ENCODE results near the gene TCL1A. TPM values are rescaled to one million over a fixed set of nuclear protein-coding genes. Genes with fewer than 3 reads are reported as not detected.

TCL1A gene
- polyA plus RNA-seq, 3 donors, result 0.61 to 1.3 (median 1.1) TPM

DNA sequence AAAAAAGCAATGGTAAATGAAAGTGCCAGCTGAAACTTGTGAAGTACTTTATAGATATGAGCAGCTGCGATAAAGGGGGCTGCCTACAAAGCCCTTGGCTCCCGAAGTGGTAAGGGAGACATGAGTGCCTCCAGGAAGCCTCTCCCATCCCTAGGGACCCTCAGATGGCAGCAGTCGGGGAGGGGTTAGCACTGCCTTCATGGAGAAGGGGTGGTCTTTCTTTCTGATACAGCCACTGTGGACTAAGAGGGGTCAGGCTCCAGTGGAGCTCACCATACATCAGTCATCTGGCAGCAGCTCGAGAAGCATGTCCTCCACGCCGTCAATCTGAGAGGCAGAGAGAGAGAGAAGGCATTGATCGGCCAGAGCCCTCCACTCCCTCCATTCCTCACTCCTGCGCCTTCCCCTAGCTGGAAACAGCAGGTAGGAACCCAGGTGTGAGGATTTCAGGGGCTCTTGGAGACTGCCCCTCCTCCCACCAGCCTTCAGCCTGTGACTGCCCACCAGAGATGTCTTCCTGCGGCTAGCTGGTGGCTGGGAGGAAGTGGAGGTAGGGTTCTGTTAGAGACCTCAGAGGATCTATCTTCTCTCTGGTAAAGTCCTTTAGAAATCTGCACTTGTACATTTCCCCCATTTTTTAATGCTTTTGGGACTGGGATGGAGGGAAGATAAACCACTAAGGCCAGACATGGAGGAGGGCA, 2.3 kb downstream of the TCL1A start:
- DNase-seq (ENCODE audit: extremely low read depth in 1 of 11, low read depth in 9 of 11, low spot score in 4 of 11), result no peak

DNA sequence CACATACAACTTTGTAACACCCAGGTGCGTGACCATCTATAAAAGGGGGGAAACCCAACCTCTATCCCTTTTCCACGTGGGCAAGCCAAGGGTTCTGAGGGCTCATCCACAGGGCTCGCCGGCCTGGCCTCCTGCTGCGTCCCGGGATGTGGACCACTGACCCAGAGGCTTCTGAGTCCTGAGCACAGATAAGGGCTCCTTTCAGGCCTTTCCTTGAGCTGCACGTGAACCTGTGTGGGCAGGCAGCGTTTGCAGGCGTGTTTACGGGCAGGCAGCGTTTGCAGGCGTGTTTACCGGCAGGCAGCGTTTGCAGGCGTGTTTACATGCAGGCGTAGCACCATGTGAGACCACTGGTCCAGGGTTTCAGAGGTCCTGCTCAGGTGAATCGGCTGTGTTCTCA, 3.8 kb downstream of the TCL1A start:
- DNase-seq (ENCODE audit: extremely low read depth in 1 of 11, low read depth in 9 of 11, low spot score in 4 of 11), result no peak

DNA sequence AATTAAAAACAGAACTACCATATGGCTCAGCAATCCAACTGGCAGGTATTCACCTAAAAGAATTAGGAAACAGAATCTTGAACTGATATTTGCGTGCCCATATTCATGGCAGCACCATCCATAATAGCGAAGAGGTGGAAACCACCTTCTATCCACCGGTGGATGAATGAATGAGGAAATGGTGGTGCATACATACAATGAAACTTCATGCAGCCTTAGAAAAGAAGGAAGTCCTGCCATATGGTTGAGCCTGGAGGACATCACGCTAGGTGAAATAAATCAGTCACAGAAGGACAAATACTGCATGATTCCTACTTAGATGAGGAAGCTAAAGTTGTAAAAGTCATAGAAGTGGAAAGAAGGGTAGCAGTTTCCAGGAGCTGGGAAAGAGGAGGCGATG, 6.6 kb downstream of the TCL1A start:
- DNase-seq (ENCODE audit: extremely low read depth in 1 of 11, low read depth in 9 of 11, low spot score in 4 of 11), result no peak

DNA sequence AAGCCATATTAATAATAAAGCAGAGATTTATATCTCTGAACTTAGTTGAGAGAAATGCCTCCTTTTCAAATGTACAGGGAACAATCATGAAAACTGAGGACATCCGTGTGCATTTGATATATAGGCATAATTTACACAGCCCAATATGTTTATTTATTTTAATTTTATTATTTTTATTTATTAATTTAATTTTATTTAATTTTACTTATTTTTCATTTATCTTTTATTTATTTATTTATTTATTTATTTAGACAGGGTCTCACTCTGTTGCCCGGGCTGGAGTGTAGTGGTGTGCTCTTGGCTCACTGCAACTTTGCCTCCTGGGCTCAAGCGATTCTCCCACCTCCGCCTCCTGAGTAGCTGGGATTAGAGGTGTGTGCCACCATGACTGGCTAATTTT, 8.4 kb downstream of the TCL1A start:
- no peak for DNase-seq (ENCODE audit: extremely low read depth in 1 of 11, low read depth in 9 of 11, low spot score in 4 of 11)

DNA sequence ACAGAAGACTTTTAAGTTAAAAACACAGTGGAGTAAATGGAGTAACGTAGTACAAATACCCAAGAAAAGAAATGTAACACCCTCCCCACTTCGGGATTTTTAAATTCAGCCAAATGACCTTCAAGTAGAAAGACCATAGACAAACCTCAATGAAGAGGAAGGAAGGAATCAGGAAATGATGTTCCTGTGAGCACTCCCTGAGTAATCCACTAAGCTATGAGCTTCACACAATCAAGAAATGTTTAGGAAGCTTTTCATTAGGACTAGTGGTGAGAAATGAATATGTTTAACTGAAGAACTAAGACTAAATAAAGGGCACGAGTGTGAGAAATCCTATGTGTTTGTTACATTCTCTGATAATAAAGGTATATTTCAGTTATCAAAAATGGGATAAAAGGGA, 10.1 kb downstream of the TCL1A start:
- DNase-seq (ENCODE audit: extremely low read depth in 1 of 11, low read depth in 9 of 11, low spot score in 4 of 11), result no peak

DNA sequence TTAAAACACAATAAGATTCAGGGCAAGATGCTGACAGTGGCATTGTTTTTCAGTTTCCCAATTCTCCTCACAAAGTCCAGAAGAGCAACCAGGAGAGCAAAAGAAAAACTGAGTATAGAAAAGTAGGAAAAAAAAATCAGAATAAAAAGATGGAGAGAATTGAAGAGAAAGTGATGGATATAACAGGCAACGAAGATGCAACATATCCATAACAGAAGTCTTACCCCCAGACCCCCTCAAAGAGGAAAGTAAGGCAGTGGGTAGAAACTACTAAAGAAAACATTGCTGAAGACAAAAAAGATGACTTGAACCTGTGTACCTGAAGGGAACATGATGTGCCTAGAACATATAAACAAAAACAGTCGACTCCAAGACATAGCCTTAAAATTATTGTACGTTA, 10.6 kb downstream of the TCL1A start:
- no peak for DNase-seq (ENCODE audit: extremely low read depth in 1 of 11, low read depth in 9 of 11, low spot score in 4 of 11)

DNA sequence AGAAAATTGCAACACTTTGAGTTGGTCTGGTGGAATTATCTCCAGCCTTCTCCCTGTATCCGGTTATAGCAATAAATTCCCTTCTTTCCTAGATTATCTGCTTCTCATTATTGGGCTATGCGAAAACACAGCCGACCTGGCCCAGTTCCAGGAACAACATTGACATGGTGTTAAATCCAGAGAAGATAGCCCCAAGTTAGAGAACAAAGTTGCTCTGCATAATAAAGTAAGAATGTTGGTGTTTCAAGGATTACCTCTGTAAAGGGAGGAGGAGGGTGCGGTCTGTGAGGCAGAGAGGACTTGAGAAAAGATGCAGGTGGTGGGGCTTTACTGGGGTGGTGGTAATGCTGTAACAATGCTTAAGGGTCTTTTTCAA, 12.1 kb downstream of the TCL1A start:
- peak in 10 of 11 donors; percentile 31 to 67 (median 48) for DNase-seq (ENCODE audit: extremely low read depth in 1 of 11, low read depth in 9 of 11, low spot score in 4 of 11)

DNA sequence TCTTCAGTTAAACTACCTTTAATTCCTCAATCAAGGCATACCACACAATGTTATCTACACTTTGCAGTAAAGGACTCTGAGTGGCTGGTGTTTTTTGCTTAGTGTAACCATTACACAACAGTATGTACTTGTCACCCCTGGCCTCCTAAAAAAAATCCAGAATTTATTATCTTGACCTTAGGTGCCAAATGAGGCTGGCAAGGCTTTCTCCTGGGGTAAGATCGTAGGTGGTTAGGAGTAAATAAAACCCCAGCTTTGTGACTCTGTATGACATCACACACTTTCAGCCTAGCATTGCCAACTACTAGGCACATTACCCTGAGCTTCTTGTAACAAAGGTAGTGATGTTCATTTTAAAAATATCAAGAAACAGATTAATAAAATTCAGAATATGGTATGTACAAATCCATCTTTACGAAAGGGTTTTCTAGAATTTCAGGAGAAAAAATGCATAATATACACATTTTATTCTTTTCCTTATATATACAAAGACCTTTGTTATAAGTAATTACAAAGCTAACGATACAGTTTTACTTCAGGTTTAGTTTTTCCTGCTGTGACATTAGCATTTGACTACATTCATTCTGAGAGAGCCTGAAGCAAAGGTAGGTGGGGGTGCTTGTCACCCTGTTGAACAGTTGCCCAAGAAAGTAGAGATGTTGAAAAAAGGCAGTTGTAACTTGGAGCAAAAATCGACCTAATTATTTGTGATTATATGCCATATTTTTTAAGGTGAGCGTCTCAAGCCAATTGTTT, 13.5 kb downstream of the TCL1A start:
- DNase-seq (ENCODE audit: extremely low read depth in 1 of 11, low read depth in 9 of 11, low spot score in 4 of 11), result no peak

DNA sequence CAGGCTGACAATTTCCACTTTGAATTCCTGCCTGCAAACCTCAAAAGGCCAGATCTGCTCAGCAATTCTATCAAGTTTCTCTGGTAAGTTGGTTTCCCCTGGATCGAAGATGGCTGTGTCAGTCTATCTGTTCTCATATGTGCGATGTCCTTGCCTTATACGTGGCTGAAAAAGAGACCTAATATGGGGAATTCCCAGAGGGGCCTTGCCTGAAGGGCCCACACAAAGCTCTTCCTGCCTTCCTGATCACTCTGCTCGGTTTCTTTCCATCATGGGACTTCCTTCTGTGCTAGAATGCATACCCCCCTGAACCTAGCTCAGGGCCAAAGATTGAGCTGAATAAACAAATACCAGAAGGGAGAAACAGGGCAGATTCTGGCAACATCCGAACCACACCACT, 14.5 kb downstream of the TCL1A start:
- DNase-seq (ENCODE audit: extremely low read depth in 1 of 11, low read depth in 9 of 11, low spot score in 4 of 11), result no peak

DNA sequence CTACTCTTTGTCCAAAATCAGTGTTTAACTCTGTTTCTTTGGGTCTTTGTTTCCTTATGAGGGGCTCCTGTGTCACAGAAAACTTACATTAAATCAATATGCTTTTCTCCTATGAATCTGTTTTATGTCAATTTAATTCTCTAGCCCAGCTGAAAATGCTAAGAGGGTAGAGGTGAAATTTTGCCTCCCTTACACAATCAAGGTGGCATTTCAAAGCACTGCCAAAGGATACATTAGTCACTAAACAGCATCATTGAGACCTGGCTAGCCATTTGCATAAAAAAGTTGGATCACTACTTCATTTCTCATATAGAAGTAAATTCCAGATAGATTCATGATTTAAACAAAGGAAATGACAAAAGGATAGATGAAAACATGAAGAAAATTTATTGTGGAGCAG, 15.6 kb downstream of the TCL1A start:
- no peak for DNase-seq (ENCODE audit: extremely low read depth in 1 of 11, low read depth in 9 of 11, low spot score in 4 of 11)

DNA sequence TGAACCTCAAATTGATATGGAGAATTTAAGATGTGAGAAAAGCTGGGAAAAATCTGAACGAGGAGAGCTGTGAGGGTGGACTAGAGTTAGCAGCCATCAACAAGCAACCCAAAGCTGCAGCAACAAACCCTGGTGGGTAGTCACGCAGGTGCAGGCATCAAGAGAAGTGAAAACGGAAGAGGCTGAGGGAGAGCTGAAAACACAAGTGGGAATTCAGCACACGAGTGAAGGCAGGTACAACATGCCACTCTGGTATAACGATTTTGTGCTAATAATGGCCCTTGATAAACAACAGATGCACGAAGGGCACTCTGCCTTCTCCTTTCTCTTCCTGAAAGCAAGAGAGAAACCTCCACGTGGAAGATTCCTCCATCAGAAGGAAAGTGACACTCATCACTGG, 16.2 kb downstream of the TCL1A start:
- no peak for DNase-seq (ENCODE audit: extremely low read depth in 1 of 11, low read depth in 9 of 11, low spot score in 4 of 11)

DNA sequence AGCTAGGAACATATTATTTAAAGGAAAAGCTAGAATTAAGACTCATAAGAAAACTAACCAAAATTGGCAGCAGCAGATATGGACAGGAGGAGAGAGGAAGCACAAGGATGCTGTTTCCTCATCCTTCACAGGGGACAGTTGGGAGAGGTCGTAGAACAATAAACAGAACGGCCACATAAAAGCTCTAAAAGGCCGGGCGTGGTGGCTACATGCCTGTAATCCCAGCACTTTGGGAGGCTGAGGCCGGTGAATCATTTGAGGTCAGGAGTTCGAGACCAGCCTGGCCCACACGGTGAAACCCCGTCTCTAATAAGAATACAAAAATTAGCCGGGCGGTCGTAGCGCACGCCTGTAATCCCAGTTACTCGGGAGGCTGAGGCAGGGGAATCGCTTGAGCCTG, 17.2 kb downstream of the TCL1A start:
- DNase-seq (ENCODE audit: extremely low read depth in 1 of 11, low read depth in 9 of 11, low spot score in 4 of 11), result no peak

DNA sequence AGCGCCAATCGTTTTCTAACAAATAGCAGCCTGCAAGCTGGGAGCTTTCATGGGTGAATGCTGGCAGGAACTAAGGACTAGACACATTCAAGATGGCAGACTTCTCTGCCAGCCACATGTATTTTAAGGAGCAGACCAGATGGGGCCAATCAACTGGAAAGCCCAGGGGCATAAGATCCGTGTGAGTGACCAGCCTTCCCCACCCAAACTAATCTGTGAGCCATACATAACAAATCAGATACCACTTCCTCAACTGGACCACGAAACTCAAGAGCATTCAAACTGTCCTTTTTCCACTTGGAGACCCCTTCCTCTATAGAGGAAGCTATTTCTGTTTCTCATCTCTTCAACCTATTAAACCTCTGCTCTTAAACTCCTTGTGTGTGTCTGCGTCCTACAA, 18.0 kb downstream of the TCL1A start:
- DNase-seq (ENCODE audit: extremely low read depth in 1 of 11, low read depth in 9 of 11, low spot score in 4 of 11), result no peak

DNA sequence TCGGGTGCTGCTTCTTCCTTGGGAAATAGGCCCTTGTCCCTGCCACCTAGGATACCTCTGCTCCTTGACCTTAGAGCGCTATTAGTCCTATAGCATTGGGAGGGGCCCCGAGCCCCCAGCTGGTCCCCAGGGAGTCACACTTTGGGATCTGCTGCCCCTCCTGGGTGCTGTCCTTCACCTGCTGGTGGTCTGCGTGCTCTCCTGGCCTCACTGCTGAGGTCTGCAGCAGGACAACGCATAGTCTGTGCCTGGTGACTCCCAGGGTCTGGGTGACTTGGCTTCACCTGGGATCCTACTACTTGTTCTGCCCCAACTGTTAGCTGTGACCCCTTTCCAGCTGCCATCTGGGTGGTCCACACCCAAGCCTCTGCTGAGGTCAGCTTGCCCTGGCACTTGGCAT, 18.9 kb downstream of the TCL1A start:
- no peak for DNase-seq (ENCODE audit: extremely low read depth in 1 of 11, low read depth in 9 of 11, low spot score in 4 of 11)

DNA sequence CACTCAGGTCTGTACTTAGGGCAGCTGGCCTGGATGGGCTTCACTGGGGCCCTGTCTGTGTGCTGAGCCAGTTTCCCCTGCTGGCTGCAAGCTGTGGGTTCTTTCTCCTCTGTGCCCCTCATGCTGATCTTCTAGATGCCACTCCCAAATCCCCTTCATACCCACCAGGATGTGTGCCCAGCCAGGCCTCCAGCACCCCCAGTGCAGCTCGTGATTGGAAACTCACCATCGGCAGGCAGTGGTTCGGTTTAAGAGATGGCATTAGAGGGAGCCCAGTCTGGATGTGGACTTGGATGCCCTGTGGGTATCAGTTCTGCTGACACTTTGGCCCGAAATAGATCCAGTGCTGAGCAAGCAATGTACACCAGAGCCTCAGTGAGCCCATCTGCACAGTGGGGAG, 21.8 kb downstream of the TCL1A start:
- no peak for DNase-seq (ENCODE audit: extremely low read depth in 1 of 11, low read depth in 9 of 11, low spot score in 4 of 11)

DNA sequence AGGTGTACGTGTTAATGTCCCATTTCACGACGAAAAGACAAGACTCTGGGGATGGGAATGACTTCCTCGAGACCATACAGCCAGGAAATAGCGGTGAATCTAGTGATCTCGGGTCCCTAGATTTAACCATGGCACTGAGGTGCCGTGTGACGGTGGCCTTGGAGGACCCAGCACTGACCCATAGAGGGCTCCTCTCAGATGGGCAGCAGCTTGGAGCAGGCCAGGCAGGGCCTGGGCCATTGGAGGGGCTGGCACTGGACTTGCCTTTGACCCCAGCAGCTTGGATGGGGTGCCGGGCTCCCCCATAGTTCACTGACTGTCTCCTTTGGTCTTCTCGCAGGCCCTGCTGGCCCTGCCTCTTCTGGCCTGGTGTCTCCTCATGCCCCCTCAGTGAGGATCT, 22.3 kb downstream of the TCL1A start:
- no peak for DNase-seq (ENCODE audit: extremely low read depth in 1 of 11, low read depth in 9 of 11, low spot score in 4 of 11)

DNA sequence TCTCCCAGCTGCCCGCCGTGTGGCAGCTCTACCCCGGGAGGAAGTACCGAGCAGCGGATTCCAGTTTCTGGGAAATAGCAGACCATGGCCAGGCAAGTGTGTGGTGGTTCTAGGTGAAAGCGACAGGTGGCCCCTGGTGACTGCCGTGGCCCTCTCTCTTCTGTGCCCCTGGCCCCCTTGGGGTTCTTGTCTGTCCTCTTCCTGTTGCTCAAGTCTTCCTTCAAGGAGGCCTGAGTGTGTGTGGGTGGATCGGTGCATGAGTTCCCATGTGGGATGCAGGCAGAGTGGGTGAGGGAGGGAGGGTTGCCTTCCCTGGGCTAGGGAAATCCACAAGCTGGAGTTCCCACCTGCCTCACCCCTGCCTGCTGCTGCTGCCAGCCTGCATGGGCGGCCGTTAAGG, 23.1 kb downstream of the TCL1A start:
- DNase-seq (ENCODE audit: extremely low read depth in 1 of 11, low read depth in 9 of 11, low spot score in 4 of 11), result no peak

DNA sequence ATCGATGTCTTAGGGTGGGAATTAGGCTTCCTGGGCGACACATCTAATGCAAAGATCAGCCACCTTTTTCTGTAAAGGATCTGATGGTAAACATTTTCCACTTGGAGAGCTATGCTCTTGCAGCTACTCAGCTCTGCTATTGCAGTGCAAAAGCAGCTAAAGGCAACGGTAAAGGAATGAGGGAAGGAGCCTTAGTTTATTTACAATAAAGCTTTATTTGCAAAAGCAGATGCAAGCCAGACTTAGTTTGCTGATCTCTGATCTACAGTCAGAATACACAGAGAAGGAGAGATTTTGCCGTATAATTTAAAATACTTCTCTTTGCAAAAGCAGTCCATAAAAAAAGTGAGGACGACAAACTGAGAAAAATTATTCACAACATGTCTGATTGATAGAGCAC, 24.5 kb downstream of the TCL1A start:
- DNase-seq (ENCODE audit: extremely low read depth in 1 of 11, low read depth in 9 of 11, low spot score in 4 of 11), result no peak

DNA sequence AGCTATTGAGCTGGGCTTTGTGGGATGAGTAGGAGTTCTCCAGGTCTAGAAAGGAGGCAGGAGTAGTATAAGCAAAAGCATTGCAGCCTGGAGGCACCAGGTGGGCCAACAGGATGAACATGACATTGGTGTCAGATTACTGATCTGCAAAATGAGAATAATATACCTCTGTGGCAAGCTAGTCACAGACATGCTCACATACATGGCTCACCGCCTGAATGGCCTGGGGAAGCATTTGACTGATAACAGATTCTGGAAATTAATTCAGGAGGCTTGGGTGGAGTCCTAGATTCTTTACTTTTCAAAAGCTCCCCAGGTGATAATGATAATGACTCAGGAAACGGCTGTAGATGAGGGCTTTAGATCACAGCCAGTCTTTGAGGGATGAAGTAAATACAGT, 27.0 kb downstream of the TCL1A start:
- no peak for DNase-seq (ENCODE audit: extremely low read depth in 1 of 11, low read depth in 9 of 11, low spot score in 4 of 11)

DNA sequence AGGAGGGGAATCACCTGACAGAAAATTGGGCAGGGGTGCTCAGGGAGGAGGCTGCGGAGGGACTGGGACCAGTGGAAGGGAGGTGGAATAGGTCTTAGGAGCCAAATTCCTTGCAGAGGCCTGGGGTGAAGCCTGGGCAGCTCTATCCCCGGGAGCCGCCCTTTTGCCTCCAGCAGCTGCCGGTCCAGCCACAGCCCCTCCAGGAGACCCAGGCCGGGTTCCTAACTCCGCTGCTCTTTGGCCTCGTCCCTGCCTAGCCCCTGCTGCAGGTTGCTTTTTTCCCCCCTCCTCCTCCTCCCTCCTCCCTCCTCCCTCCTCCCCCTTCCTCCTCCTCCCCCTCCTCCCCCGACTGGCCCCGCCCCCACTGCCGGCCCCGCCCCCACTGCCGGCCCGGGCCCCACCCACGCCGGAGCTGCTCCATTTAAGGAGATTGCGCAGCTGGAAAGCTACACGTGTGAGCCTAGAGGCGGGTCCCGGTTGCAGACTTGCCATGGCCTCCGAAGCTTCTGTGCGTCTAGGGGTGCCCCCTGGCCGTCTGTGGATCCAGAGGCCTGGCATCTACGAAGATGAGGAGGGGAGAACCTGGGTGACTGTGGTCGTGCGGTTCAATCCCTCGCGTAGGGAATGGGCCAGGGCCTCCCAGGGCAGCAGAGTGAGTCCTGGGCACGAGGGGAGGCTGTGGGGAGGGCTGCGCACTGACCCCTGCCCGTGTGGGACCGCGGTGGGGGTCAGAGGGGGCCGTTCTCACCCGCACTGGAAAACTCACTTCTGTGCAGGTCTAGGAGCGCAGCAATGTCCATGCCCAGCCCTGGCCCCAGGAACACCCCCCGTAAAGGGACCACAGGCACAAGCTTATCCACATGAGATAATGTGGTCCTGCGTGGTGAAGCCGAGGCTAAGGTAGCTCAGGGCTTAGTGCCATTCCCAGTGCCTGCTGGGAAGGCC, 27.7 kb downstream of the TCL1A start, which contains the start of gene TCL1B:
Gene TCL1B (plus strand): TSS at position 449 of the 945 bp plus-strand sequence. CDS start 42 bp downstream, at position 491.
- DNase-seq (ENCODE audit: extremely low read depth in 1 of 11, low read depth in 9 of 11, low spot score in 4 of 11), result no peak

All from renal cortex interstitium (tissue), 11 donors.